ENCODE results near the gene DNAJA4.

DNAJA4 gene

DNA sequence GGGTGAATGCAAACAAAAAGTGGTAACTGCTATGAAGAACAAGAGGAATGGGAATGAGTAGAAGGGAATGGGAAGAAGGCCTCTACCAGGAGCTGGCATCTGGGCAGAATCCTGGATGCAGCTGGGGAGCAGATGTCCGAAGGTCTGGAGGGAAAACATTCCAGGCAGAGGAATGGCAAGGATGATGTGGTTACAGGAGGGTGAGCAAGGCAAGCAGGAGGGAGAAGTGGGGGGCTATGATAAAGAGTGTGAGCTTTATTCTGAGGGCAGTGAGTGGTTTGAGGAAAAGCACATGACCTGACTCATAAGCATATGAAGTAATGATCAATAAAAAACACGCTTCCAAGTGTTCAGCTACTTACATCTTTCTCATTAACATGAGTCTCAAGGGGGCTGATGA is 18.0 kb downstream of the DNAJA4 start:
- no peak for DNase-seq

- no peak for DNase-seq
Measured at GRCh38 chr15:78284758-78285157, 20.4 kb downstream of the DNAJA4 start.

DNA sequence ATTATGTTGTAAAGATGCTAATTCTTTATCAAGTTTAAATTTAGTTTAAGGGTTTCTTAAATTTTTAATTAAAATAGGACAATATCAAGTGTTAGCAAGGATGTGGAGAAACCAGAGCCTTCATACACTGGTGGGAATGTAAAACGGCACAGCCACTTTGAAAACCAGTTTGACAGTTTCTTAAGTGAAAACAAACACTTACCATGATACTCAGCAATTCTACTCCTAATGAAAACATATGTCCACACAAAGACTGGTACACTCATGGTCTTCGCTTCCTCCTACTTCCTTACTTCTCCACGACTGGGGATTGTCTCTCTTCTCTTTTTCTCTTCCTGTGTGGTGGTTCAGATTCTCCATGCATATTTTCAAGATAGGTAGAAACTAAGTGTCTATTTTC is 25.9 kb downstream of the DNAJA4 start:
- no peak for DNase-seq

DNA sequence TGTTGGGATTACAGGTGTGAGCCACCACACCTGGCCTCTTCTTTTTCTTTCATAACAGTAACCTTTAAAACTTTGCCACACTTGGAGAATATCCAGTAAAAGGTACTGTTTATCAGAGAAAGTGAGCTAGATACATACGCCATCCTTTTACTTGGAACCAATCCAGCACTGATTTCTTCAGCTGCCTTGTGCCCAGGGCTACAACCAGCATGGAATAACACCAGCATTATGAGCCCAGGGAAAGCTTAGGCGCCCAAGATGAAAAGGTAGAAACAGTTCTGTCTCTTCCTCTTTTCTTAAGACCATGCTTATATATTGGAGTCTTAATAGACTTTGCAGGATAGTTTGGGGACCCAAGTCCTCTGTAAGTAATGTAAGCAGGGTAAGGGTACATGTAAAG is 26.7 kb downstream of the DNAJA4 start:
- no peak for DNase-seq

DNA sequence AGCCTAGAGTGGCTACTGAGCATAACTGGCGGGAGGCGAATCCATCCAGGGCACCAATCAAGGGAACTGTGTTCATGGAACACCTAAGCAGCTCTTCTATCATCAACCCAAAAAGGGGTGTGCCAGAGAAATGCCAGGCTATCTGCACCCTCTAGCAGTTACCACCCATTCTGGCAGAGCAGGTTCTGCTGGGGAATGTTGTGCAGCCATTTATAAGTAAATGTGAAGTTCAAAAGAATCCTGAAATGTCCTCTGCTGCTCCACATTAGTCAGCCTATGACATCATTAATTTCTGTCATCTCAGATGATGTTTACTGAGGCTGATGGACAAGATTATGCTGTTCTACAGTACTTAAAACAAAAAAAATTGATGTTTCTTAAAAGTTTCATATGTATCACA is 27.3 kb downstream of the DNAJA4 start:
- DNase-seq: no peak

DNA sequence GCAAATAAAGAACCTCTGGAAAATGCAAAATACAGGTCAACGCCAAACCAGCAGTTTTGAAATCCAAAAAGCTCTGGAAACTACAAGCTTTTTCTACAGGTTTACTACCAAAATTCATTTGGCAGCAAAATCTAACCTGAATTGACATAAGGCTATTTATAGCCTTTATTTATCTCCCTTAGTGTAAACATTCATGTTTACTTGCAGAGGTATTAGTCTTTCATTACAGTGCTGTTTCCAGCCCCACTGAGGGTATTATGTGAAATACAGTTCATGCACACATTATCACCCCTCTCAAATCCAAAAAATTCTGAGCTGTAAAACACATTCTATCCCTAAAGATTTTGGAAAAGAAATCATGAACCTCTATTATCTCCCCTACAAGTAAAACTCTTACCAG is 27.9 kb downstream of the DNAJA4 start:
- no peak for DNase-seq

DNA sequence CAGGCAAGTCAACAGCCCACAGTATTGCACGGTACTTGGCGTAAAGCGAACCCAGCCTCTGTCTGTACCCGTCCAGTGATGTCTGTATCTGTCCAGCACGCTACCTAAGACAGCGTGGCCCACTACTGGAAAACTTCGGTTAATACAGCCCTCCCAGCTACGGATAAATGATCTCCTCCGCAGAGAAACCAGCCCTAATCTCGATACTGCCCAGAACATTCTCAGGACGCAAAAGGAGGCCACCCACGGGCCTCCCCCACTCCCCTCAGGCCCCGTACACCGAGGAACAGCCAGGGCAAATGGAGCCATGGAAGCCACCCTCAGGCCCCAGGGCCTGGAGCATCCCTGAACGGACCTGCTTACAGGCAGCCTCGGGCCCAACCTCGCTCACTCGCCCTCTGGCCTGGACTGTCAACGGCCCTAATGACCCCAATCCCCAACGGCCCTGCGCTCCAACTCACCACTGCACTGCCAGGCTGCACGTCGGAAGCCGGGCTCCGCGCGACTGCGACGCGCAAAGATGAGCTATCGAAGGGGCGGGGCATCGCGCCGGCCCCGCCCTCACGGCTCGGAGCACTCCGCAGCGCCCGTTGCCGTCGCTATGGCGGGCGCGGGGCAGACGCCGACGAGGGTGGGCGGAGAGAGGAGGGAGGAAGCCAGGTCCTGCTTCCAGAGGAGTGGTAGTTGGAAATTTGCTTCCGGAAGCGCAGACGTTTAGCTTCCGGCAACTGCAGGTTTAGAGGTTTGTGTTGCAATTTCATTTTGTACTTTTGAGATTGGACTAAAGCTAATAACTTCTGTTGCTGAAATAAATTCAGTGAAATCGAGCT is 35.0 kb downstream of the DNAJA4 start, which contains the start of gene SKIC8:
Gene SKIC8 (minus strand): TSS at position 509 of the 830 bp plus-strand sequence. CDS start 3,923 bp downstream, outside the sequence.
- DNase-seq: peak; percentile 81

GRCh38 chr15:78301326-78301725 is 37.0 kb downstream of the DNAJA4 start:
- no peak for DNase-seq

DNA sequence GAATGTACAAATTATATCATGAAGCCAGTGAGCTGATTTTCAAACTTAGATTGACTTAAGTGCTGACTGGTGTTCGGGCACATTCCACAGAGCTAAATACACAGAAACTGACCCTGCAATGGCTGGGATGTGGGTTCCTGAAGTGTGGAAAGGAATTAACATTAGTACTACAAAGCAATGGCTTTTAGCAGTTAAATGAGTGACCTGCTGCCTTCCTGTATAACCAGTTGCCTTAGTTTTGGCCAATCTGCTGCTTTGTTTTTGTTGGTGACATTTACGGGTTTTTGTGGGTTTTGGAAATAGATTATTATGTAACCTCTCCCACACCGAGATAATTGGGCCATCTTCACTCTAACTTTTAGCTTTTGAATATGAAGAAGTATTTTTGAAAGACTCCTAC is 37.5 kb downstream of the DNAJA4 start:
- DNase-seq: no peak

GRCh38 chr15:78302579-78303312 is 38.4 kb downstream of the DNAJA4 start:
- DNase-seq: no peak

DNA sequence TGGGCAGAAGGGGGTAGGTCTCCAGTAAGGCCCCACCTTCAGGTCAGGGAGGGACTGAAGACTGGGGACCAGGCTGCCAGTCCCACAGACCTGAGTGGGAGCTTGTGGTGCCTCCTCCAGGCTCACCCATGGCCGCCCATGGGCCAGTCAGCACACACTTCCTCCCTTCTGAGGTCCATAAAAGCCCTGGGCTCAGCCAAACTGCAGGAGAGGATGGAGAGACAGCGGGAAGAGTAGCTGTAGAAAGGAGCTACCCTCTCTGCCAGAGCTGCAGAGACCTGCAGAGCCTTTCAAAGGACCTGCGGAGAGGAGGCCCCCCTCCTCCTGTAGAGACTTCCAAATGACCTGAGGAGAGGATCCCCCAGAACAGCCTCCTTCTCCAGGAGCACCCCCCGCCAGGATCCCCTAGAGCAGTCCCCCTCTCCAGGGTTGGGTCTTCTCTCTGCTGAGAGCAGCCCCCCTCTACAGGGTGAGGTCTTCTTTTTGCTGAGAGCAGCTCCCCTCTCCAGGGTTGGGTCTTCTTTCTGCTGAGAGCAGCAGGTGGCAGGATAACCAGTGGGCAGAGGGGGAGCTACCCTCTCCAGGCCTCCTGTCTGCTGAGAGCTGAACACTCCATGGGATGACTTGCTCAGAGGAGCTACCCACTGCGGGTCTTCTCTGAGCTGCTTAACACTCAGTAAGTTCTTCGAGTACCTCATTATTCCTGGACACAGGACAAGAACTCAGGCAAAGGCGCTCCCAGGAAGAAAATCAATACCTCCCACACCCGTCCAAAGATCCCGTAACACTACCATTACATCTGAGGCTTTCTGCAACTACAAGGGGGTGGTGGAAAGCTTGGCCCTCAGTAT is 40.1 kb downstream of the DNAJA4 start:
- DNase-seq: no peak

GRCh38 chr15:78306176-78306774 is 41.9 kb downstream of the DNAJA4 start:
- DNase-seq: no peak

DNA sequence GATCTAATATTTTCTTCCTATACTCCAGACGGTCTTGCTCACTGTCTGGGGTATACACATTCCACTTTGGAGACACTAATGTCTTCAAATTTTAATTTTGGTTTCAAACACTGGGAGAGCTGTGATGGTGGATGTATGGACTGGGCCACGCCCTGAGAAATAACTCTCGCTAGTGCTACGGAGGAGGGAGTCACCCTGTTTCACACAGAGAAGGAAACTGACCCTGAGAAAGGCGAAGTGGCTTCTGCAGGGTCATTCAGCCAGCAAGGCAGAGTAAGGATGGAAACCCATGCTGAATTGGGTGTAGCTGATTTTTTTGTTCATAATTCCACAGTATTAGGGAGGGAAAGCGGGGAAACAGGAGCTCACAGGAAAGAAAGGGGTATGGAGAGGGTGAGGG is 43.6 kb downstream of the DNAJA4 start:
- no peak for DNase-seq

DNA sequence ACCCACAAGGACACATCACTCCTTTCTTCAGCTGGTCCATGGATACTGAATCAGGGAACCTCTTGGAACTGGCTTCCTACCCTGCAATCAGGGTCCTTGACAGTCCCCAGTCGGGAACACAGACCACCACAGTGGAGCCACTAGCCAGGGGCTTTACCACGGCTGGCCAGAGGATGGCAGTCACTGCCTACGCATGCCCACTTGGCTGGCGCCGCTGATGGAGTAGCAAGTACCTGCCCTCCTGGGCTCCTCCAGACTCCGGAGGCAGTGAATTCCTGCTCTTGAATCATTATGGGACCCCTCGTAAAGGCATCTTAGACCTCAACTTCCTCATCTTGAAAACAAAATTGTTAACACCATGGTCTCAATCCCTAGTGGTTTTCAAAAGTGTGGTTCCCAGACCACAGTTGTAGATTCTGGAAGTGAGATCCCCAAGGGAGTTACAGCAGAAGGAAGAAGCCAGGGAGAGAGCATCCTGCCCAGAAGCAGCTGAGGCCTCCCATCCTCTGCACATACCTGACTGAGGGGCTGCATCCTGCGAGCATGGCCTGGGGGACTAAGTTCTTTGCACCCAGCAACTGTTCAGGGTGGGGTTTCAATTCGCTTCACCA is 44.2 kb downstream of the DNAJA4 start:
- DNase-seq: no peak

GRCh38 chr15:78311292-78311691 is 46.9 kb downstream of the DNAJA4 start:
- DNase-seq: no peak

DNA sequence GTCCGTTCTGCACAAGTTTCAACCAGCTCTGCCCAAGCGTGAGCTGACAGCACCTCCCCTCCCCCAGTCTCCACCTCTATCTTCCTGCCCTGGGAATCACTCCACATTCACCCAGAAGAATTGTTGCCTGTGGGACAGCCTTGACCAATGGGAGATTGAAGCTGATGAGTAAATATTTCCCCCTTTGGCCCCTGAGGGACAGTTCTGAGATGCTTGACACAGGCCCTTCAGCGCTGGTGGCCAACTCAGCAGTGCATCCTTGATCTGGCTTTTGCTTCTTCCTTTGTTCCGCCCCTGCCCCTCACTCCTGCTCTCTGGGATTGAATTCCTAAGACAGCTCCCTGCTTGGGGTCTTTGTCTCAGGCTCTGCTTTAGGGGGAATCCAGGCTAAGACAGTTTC is 48.2 kb downstream of the DNAJA4 start:
- no peak for DNase-seq

GRCh38 chr15:78312957-78313356 is 48.6 kb downstream of the DNAJA4 start:
- DNase-seq: no peak

- DNase-seq: no peak
Measured at GRCh38 chr15:78313383-78313782, 49.0 kb downstream of the DNAJA4 start.

DNA sequence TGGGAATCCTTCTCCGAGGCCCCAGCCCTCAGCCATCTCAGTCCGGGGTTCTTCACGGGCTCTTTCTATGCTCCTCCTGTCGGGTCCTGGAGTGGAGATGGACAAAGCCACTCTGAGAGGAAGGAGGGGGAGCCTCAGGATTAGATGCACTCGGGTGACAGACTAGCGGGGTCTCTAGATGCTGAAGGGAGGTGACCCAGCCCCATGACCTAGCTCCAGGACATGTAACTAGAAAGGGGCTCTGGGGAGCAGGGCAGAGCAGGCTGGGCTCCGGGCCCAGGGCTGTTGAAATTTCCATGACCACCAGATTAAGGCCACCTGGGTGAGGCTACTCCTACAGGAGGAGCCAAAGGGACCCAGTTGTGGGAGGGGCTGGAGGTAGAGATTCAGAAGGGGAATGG is 49.8 kb downstream of the DNAJA4 start:
- DNase-seq: no peak

- DNase-seq: no peak
Measured at GRCh38 chr15:78315686-78316282, 51.4 kb downstream of the DNAJA4 start.

- DNase-seq: no peak
Measured at GRCh38 chr15:78316283-78317083, 52.1 kb downstream of the DNAJA4 start.

Measured in activated CD4-positive, alpha-beta T cell treated with anti-CD3 and anti-CD28 coated beads for 1 hour (primary cell).